HepG2 (cell line): ENCODE results near the gene TRIM27. TPM values are rescaled to one million over a fixed set of nuclear protein-coding genes. Genes with fewer than 3 reads are reported as not detected.
A peak's percentile ranks its signal among the peaks of the same experiment; 100 is the strongest.

Experiments used
- CAMTA2 ChIP-seq: sonication (generic); formaldehyde crosslinking; IDR thresholded peaks from 2 replicates; pipeline ENCODE4 v1.4.0; 2020; ENCODE audit warnings: mild to moderate bottlenecking, missing genetic modification reagents, borderline replicate concordance
- FOXA3 ChIP-seq: IDR thresholded peaks from 2 replicates; pipeline ENCODE4 v1.6.1; 2016; ENCODE audit warnings: missing genetic modification reagents, missing compliant biosample characterization
- GZF1 ChIP-seq: sonication (generic); formaldehyde crosslinking; IDR thresholded peaks from 2 replicates; pipeline ENCODE4 v1.5.1; 2020; ENCODE audit warnings: mild to moderate bottlenecking, missing genetic modification reagents
- HCFC1 ChIP-seq: fragments of 150-350 bp; IDR thresholded peaks from 2 replicates; pipeline ENCODE4 v1.6.1; 2014; ENCODE audit warnings: low read depth, low read length
- HDAC6 ChIP-seq: fragments of 200-600 bp; sonication (generic); IDR thresholded peaks from 2 replicates; pipeline ENCODE4 v1.7.0; 2017; ENCODE audit warnings: mild to moderate bottlenecking, antibody characterized with exemption, low read length, low read depth
- REPIN1 ChIP-seq: sonication (generic); formaldehyde crosslinking; IDR thresholded peaks from 2 replicates; pipeline ENCODE4 v1.8.0; 2022; ENCODE audit warnings: missing genetic modification reagents, low read depth, mild to moderate bottlenecking, borderline replicate concordance
- SCMH1 ChIP-seq: sonication (generic); formaldehyde crosslinking; IDR thresholded peaks from 2 replicates; pipeline ENCODE4 v1.9.0; 2021; ENCODE audit warnings: missing genetic modification reagents, mild to moderate bottlenecking, borderline replicate concordance
- SOX13 ChIP-seq, 3 experiments: fragments of 450-650 bp in 1 of 3; sonication (generic) in 1 of 3; formaldehyde crosslinking in 1 of 3; IDR thresholded peaks in 2 of 3; conservative IDR thresholded peaks in 1 of 3; 2 replicates each; pipeline versions ENCODE4 v1.5.0 to v1.6.1; 2016 to 2020; ENCODE audit warnings: antibody characterized with exemption in 1 of 3, mild to moderate bottlenecking in 1 of 3, missing compliant biosample characterization in 1 of 3, missing genetic modification reagents in 1 of 3, moderate library complexity in 1 of 3
- SRSF4 ChIP-seq: fragments of 200-400 bp; formaldehyde crosslinking; IDR thresholded peaks from one replicate; pipeline ENCODE4 v1.6.1; 2018; ENCODE audit warnings: mild to moderate bottlenecking, low read depth, low read length, moderate library complexity; ENCODE audit not compliant: poor library complexity, severe bottlenecking
- SSRP1 ChIP-seq: IDR thresholded peaks from 2 replicates; pipeline ENCODE4 v1.6.1; 2016; ENCODE audit warnings: control low read depth
- ZFP36L2 ChIP-seq: sonication (generic); formaldehyde crosslinking; IDR thresholded peaks from 2 replicates; pipeline ENCODE4 v1.4.0; 2020; ENCODE audit warnings: missing genetic modification reagents
- ZFP37 ChIP-seq: sonication (generic); formaldehyde crosslinking; IDR thresholded peaks from 2 replicates; pipeline ENCODE4 v1.4.0; 2020; ENCODE audit warnings: missing genetic modification reagents, borderline replicate concordance
- ZNF136 ChIP-seq: sonication (generic); formaldehyde crosslinking; IDR thresholded peaks from 2 replicates; pipeline ENCODE4 v1.8.1; 2022; ENCODE audit warnings: low read depth, mild to moderate bottlenecking, moderate library complexity, missing genetic modification reagents
- ZNF263 ChIP-seq: sonication (generic); formaldehyde crosslinking; IDR thresholded peaks from 2 replicates; pipeline ENCODE4 v1.4.0; 2020; ENCODE audit warnings: missing genetic modification reagents
- ZNF264 ChIP-seq: sonication (generic); formaldehyde crosslinking; IDR thresholded peaks from 2 replicates; pipeline ENCODE4 v1.4.0; 2020; ENCODE audit warnings: missing genetic modification reagents
- ZNF34 ChIP-seq: sonication (generic); formaldehyde crosslinking; IDR thresholded peaks from 2 replicates; pipeline ENCODE4 v1.4.0; 2020; ENCODE audit warnings: mild to moderate bottlenecking, missing genetic modification reagents, borderline replicate concordance
- ZNF562 ChIP-seq: sonication (generic); formaldehyde crosslinking; IDR thresholded peaks from 2 replicates; pipeline ENCODE4 v1.8.0; 2022; ENCODE audit warnings: missing genetic modification reagents, borderline replicate concordance
- polyA plus RNA-seq, 8 experiments: library from polyadenylated mRNA; depleted of rRNA in 3 of 8; stranded (reverse) in 7 of 8; unstranded in 1 of 8; fragments of >200 nt; fragmentation: Illumina TruSeq in 4 of 8; extraction: Trizol in 4 of 8; gene quantifications; 2 replicates each; pipeline versions ENCODE4 v1.2.1 to v1.2.3, GENCODE V29; 2011 to 2016; ENCODE audit warnings: low read depth in 4 of 8, missing spikeins in 1 of 8, mixed read lengths in 1 of 8; ENCODE audit not compliant: insufficient read depth in 1 of 8
- total RNA-seq, 5 experiments: library from RNA; depleted of rRNA; stranded (reverse); fragments of >200 nt; fragmentation: Illumina TruSeq; extraction: Trizol; gene quantifications; 2 replicates each; pipeline ENCODE4 v1.2.3, GENCODE V29; 2016; ENCODE audit warnings: low read depth in 1 of 5
- TF ChIP-seq, protein P1 (sequence below): sonication (generic); formaldehyde crosslinking; IDR thresholded peaks from 2 replicates; pipeline ENCODE4 v1.4.0; 2020; ENCODE audit warnings: missing genetic modification reagents
- TF ChIP-seq, protein P2 (sequence below): sonication (generic); formaldehyde crosslinking; IDR thresholded peaks from 2 replicates; pipeline ENCODE4 v1.5.0; 2020; ENCODE audit warnings: missing genetic modification reagents, mild to moderate bottlenecking, borderline replicate concordance
- TF ChIP-seq, protein P3 (sequence below): sonication (generic); formaldehyde crosslinking; IDR thresholded peaks from 2 replicates; pipeline ENCODE4 v1.4.0; 2020; ENCODE audit warnings: missing genetic modification reagents
- TF ChIP-seq, protein P4 (sequence below): sonication (generic); formaldehyde crosslinking; IDR thresholded peaks from 2 replicates; pipeline ENCODE4 v1.5.1; 2020; ENCODE audit warnings: missing genetic modification reagents, mild to moderate bottlenecking, borderline replicate concordance
- TF ChIP-seq, protein P5 (sequence below): sonication (generic); formaldehyde crosslinking; IDR thresholded peaks from 2 replicates; pipeline ENCODE4 v1.5.1; 2020; ENCODE audit warnings: missing genetic modification reagents, mild to moderate bottlenecking, borderline replicate concordance

The TRIM27 gene
- total and polyA plus RNA-seq, 2 of the 13 experiments (the other 11 are each of a cell fraction or from before 2014, with no cell fraction given) = 88.6 to 112 TPM

DNA sequence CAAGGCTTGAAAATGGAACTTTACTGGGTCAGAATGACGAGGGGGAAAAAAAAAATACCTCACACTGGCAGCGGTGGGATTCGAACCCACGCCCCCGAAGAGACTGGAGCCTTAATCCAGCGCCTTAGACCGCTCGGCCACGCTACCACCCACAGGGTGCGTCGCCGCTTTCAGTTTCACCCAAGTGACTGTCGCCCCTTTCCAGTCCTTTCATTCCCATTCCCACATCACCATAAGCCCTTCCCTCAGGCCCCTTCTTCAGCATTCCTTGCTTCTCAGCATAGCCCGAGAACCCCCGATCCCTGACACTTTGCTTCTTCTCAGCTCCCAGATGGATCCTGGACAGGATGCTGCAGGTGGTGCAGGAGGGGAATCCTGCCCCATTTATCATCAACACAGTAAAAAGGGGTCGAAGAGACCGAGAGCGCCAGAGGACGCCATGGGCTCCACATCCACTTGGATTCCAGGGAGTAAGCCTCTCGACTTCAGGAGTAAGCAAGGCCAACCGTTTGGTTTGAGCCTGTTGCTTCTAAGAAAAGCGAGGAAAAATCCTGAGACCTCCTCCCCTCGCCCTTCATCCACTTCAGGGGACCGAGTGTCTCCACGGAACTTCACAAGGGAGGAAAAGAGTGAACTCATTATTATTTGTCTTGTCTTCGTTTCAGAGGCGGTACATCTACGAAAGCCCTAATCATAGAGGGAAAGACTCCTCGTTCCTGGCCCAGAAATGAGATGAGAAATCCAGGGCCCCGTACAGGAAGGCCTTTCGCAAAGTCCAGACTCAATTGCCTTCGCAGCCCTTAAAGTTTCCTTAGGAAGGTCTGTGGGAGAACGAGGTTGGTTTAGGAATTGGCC is 20.0 kb upstream of the TRIM27 start (continued):
- TF ChIP-seq, protein P1, sequence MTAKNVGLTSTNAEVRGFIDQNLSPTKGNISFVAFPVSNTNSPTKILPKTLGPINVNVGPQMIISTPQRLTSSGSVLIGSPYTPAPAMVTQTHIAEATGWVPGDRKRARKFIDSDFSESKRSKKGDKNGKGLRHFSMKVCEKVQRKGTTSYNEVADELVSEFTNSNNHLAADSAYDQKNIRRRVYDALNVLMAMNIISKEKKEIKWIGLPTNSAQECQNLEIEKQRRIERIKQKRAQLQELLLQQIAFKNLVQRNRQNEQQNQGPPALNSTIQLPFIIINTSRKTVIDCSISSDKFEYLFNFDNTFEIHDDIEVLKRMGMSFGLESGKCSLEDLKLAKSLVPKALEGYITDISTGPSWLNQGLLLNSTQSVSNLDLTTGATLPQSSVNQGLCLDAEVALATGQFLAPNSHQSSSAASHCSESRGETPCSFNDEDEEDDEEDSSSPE (CRISPR knock-in tag) = no peak
- TF ChIP-seq REPIN1 (CRISPR knock-in tag) (peak; percentile 86; the same call in 1 of the 2 replicates), GZF1 (CRISPR knock-in tag) (no peak), CAMTA2 (CRISPR knock-in tag) (no peak), SSRP1 (CRISPR knock-in tag) (no peak), HCFC1 (no peak), ZNF263 (CRISPR knock-in tag) (no peak), SCMH1 (CRISPR knock-in tag) (no peak), ZNF136 (CRISPR knock-in tag) (no peak), FOXA3 (CRISPR knock-in tag) (peak; percentile 55; the same call in 1 of the 2 replicates), SOX13 (IDR thresholded peaks at IDR 0.05) (peak; percentile 43; the same call in 1 of the 2 replicates), SOX13 (CRISPR knock-in tag; conservative IDR thresholded peaks at IDR 0.05 in 1 of 2, IDR thresholded peaks at IDR 0.05 in 1 of 2) (no peak), ZFP37 (peak; percentile 75; the same call in 1 of the 2 replicates), ZNF34 (CRISPR knock-in tag) (no peak), ZNF562 (CRISPR knock-in tag) (no peak), ZNF264 (CRISPR knock-in tag) (peak; percentile 62; the same call in 1 of the 2 replicates), HDAC6 (no peak), SRSF4 (no peak), ZFP36L2 (peak; percentile 87)
- TF ChIP-seq, protein P2, sequence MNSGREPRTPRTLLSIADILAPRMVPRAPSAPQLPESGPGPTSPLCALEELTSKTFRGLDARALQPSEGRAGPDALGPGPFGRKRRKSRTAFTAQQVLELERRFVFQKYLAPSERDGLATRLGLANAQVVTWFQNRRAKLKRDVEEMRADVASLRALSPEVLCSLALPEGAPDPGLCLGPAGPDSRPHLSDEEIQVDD (CRISPR knock-in tag) = no peak
- TF ChIP-seq, protein P3, sequence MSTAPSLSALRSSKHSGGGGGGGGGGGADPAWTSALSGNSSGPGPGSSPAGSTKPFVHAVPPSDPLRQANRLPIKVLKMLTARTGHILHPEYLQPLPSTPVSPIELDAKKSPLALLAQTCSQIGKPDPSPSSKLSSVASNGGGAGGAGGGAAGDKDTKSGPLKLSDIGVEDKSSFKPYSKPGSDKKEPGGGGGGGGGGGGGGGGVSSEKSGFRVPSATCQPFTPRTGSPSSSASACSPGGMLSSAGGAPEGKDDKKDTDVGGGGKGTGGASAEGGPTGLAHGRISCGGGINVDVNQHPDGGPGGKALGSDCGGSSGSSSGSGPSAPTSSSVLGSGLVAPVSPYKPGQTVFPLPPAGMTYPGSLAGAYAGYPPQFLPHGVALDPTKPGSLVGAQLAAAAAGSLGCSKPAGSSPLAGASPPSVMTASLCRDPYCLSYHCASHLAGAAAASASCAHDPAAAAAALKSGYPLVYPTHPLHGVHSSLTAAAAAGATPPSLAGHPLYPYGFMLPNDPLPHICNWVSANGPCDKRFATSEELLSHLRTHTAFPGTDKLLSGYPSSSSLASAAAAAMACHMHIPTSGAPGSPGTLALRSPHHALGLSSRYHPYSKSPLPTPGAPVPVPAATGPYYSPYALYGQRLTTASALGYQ = no peak
- TF ChIP-seq, protein P4, sequence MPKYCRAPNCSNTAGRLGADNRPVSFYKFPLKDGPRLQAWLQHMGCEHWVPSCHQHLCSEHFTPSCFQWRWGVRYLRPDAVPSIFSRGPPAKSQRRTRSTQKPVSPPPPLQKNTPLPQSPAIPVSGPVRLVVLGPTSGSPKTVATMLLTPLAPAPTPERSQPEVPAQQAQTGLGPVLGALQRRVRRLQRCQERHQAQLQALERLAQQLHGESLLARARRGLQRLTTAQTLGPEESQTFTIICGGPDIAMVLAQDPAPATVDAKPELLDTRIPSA (CRISPR knock-in tag) = no peak; the same call in 1 of the 2 replicates
- TF ChIP-seq, protein P5, sequence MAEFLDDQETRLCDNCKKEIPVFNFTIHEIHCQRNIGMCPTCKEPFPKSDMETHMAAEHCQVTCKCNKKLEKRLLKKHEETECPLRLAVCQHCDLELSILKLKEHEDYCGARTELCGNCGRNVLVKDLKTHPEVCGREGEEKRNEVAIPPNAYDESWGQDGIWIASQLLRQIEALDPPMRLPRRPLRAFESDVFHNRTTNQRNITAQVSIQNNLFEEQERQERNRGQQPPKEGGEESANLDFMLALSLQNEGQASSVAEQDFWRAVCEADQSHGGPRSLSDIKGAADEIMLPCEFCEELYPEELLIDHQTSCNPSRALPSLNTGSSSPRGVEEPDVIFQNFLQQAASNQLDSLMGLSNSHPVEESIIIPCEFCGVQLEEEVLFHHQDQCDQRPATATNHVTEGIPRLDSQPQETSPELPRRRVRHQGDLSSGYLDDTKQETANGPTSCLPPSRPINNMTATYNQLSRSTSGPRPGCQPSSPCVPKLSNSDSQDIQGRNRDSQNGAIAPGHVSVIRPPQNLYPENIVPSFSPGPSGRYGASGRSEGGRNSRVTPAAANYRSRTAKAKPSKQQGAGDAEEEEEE (CRISPR knock-in tag) = no peak
